GM10266 (cell line): ENCODE data around the gene NMNAT2.

Experiments
- DNase-seq: peaks from one replicate; pipeline ENCODE4 v3.0.0; 2012; ENCODE audit errors: extremely low spot score
- TF ChIP-seq, protein P1 (sequence below): IDR thresholded peaks from 2 replicates; pipeline ENCODE4 v1.5.1; 2012; ENCODE audit warnings: mild to moderate bottlenecking, low read depth; ENCODE audit not compliant: control insufficient read depth, insufficient read depth; ENCODE audit errors: missing control alignments

The NMNAT2 gene

DNA sequence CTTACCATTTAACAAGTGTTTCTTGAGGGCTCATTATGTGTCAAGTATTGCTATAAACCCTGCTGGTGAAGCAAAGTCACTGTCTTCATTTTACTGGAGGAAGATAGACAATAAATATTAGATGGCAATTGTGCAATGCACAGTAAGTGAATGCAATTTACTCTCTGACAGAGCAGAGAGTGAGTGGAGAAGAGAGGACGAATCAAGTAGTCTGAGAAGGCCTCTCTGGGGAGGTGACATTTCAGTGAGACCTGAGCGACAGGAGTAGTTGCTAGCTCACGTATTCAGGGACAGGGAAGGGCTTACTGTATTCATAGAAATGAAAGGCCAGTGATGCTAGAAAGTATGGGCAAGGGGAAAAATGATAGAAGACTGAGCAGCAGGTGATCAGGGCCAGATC is 1.2 kb upstream of the NMNAT2 start:
- TF ChIP-seq, protein P1, sequence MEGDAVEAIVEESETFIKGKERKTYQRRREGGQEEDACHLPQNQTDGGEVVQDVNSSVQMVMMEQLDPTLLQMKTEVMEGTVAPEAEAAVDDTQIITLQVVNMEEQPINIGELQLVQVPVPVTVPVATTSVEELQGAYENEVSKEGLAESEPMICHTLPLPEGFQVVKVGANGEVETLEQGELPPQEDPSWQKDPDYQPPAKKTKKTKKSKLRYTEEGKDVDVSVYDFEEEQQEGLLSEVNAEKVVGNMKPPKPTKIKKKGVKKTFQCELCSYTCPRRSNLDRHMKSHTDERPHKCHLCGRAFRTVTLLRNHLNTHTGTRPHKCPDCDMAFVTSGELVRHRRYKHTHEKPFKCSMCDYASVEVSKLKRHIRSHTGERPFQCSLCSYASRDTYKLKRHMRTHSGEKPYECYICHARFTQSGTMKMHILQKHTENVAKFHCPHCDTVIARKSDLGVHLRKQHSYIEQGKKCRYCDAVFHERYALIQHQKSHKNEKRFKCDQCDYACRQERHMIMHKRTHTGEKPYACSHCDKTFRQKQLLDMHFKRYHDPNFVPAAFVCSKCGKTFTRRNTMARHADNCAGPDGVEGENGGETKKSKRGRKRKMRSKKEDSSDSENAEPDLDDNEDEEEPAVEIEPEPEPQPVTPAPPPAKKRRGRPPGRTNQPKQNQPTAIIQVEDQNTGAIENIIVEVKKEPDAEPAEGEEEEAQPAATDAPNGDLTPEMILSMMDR, result no peak
- DNase-seq, result no peak

DNA sequence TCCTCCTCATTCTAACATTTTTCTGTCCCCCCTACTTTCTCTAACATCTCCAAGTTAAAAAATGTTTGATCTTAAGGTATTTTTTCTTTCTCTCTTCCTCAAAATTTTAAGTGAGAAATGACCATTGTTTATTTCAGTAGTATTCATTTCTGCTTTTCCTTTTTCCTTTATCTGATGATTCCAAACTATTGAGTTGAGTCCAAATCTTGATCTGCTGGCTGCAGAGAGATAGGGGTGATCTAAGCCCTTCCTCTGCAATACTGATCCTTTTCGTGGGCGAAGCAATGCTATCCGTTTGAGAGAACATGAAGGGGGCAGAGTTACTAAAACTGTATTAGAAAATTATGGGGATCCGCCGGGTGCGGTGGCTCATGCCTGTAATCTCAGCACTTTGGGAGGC is 516 bp upstream of the NMNAT2 start:
- TF ChIP-seq, protein P1, result no peak
- no peak for DNase-seq

GRCh38 chr1:183416850-183417771 is 1.1 kb downstream of the NMNAT2 start:
- TF ChIP-seq, protein P1, result no peak
- DNase-seq, result peak; percentile 27

- no peak for DNase-seq
- TF ChIP-seq, protein P1, result no peak
These were observed 3.8 kb downstream of the NMNAT2 start for GRCh38 chr1:183414365-183414764.

GRCh38 chr1:183411091-183411490 is 7.1 kb downstream of the NMNAT2 start:
- no peak for DNase-seq
- TF ChIP-seq, protein P1, result no peak

- no peak for DNase-seq
- TF ChIP-seq, protein P1, result no peak
These were observed 10.2 kb downstream of the NMNAT2 start for GRCh38 chr1:183407961-183408360.

GRCh38 chr1:183407474-183407873 is 10.7 kb downstream of the NMNAT2 start:
- TF ChIP-seq, protein P1, result no peak
- no peak for DNase-seq
